ENCODE results near the gene LAMB1.

Gene LAMB1

GRCh38 chr7:107998150-107998549 is 4.8 kb downstream of the LAMB1 start:
- DNase-seq: peak in 1 of 2 experiments; percentile 58

- DNase-seq: peak in 1 of 2 experiments; percentile 66
Measured at GRCh38 chr7:107996072-107996882, 6.7 kb downstream of the LAMB1 start.

DNA sequence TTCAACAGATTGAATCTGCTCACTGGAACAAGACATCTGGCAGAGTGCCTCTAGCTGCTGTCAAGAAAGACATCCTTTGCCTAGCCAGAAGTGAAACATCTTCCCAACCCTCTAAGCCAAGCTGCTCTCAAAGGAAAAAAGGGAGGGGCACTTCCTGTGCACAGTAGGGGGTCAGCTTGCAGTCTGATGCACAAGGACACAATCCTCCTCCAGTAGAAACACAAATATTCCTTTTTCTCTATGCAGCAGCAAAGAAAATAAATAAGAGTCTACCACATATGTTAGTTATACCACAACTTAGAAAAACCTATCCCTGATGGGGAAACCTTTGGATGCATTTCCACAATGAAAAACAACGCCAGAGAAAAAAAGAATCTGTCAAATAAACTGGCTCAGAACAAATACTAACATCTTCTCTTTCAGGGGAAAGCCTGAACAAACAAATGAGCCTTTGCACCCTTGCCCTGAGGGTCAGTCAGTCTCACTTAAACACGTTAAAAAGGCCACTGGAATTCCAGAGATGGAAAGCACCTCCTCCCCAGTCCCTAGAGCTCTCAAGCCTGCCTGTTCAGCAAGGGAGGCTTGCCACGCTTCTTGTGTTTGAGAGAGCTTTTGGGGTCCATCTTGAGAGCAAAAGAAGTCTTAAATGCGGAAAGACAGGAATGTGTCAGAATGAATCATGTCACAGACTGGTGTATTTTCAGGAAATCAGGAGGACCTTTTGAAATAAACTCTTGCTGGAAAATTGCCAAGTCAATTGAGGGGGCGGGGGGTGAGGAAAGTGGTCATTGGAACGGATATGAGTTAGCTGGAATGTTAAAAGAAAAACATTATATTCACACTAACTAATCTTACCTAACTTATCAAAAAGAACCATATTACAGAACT is 7.5 kb downstream of the LAMB1 start:
- peak; percentile 23 to 91 for DNase-seq

DNA sequence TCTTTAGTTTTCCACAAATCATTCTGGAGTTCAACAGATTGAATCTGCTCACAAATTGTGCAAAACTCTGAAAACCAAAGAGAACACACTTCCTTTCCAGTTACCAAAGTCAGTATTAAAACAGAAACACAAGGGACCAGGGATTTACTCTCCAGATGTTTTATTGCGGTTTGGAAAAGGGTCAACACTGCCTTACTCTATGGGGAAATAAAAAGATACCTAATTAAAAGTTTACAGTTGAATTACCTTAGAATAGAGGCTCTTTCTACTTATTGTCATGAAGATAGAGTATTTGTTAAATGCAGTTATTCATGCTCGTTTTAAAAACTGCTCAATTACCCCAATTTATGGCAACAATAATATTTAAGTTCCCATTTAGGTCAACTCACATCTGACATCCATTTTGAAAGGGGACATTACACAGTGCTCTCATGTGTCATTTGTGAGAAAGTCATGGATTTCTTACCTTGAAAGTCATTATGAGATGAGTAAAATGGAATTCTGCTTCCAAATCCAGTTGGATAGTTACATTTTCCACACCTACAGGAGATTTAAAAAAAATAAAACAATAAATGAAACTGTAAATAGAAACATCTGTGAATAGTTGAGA is 8.4 kb downstream of the LAMB1 start:
- DNase-seq: no peak

DNA sequence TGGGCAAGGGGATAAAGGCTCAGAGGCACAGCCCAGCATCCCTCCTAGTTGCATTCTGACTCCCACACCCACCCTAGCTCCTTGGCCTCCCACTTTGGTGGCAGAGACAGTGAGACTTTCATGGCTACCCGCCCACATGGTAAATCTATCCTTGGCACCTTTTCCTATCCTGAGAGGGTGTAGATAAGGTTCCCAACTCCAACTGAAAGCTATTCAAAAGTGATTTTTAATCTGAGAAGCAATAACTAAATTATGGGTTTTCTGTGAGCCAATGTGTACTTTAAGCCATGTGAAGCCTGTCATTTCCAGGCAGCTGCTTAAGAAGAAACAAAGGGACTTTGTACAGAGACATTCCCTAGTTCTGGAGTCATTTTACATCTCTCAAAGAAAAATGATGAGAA is 9.1 kb downstream of the LAMB1 start:
- DNase-seq: no peak

DNA sequence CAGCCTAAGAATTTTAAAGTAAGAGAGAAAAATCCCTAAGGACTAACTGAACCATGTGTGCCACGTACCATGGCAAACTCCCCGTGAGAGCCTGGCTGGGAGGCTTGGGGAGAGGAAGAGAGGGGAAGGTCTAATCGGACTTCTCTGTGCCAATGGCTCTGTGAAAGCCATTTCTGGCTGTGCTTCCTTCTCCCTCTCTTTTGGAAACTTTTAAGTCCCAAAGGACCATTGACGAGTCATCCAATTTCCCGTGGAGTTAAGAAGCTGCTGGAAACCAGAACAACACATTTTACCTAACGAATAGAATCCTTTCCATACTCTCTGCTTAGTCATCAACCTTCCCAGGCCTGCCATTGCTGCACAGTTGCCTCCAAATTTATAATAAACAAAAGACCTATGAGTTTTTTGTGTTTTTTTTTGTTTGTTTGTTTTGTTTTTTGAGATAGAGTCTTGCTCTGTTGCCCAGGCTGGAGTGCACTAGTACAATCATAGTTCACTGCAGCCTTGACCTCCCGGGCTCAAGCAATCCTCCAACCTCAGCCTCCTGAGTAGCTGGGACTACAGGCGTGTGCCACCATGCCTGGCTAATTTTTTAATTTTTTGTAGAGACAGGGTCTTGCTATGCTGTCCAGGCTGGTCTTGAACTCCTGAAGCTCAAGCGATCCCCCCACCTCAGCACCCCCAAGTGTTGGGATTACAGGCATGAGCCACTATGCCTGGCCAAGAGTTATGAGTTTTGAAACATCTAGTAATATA is 13.2 kb downstream of the LAMB1 start:
- DNase-seq: no peak

DNA sequence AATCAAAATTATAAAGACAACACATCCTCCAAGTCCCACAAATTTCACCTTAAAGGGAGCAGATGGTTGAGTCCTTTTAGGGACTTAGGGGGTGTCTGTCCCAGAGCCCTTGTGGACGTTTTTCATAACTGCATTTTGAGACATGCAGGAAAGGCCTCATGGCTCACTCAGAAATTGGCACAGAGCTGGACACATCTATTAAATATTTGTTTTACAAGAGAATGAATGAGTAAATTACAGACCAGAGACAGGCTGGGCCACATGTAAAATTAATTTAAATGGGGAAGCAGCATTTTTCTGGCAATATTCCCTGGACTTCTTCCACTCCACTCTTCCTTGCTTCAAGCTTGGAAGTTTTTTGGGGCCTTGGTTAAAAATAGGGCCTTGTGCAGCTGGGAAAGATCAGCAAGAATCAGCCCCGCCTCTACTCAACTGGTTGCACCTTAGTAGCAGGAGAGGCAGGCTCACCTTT is 20.0 kb downstream of the LAMB1 start:
- DNase-seq: no peak

DNA sequence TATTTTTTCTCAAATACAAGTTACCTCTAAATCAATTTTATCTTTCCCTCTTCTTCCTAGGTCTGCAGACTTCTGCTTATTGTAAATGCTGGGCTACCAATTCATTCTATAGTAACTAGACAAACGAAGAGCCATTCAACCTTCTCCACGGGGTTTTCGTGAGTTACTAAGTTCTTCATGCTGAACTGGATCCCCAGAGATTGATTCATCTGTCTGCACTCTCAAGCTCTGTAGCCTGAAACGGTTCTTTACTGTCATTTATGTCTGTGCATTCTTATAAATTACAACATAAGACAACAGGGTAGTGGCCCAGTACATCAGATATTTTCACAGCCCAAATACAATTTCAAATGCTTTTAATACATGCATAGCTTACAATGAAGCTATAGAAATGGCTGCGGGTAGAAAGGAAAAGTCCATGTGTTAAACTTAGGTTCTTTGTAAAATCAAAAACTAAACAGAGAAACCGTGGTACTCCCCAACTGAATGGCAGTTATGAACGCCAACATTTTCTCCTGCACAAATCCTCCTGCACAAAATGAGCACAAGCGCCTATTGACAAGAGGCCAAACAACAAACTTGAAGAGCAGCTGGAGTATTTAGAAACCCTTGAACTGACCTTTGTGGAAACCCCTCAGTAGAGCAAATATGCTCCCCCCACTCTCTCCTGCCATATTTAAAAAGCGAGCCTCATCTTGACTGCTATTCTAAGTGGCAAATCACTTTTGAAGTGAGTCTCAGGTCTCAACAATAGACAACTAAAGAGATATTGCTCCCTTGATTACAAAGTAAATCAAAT is 20.7 kb downstream of the LAMB1 start:
- no peak for DNase-seq

DNA sequence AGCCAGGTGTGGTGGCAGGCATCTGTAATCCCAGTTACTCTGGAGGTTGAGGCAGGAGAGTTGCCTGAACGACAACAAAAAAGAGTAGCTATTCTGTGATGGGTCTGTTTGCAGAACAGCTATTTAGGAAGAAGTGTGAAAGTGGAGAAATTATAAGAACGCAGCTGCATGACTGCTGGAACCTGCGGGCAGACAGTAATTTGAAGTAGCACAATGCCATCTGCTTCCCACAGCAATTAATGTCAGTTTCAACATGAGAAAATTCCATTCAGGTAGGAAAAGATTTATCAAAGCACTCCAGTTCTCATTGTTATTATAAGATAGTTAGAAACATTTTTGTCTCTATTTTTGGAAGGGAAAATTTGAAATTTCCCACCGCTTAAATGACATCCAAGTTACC is 21.5 kb downstream of the LAMB1 start:
- no peak for DNase-seq

DNA sequence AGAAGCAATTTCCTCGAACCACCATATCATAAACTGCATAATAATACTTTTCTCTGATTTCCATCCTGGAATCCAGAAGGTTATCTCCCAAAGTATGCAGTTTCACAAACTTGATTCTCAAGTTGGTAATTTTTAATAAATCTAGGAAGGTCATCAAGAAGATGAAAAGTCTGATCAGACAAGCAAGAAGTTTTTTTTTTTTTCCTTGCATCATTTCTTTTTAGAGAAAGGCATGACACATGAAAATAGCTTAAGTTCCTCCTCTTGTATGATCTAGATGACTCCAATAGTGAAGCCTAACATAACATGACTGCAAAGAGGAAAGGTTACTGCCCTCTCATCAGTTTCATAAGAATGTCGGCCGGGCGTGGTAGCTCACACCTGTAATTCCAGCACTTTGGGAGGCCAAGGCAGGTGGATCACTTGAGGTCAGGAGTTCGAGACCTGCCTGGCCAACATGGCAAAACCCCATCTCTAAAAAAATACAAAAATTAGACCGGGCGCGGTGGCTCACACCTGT is 22.2 kb downstream of the LAMB1 start:
- no peak for DNase-seq

DNA sequence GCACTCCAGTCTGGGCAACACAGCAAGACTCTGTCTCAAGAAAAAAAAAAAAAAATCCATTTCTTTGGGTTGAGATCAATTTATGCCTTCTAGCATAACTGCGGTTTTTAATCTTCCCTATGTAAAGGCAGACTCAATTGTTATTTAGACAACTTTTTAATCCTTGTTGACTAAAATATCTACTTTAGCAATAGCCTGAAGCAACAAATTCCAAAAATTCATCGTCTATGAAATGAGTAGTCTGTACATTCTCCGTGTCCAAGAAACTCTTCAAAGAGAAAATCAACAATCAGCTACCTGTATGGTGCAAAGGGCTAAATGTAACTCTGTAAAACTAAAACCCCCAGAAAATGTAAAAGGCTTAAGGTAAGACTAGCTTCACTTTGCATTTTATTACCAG is 22.8 kb downstream of the LAMB1 start:
- no peak for DNase-seq

- DNase-seq: no peak
Measured at GRCh38 chr7:107978815-107979408, 24.0 kb downstream of the LAMB1 start.

- DNase-seq: no peak
Measured at GRCh38 chr7:107977048-107977447, 25.9 kb downstream of the LAMB1 start.

DNA sequence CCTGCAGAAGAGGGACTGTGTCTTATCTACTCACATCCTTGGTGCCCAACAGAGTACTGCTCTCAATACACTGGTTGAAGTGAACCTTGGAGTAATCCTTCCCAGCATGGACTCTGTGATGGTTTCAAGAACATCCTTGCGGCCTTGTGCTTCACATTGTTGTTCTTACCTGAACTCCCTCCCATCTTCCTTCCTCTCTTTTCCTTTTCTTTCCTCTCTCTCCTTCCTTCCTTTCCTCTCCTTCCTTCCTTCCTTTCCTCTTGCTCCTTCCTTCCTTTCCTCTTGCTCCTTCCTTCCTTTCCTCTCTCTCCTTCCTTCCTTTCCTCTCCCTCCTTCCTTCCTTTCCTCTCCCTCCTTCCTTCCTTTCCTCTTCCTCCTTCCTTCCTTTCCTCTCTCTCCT is 26.3 kb downstream of the LAMB1 start:
- DNase-seq: no peak

DNA sequence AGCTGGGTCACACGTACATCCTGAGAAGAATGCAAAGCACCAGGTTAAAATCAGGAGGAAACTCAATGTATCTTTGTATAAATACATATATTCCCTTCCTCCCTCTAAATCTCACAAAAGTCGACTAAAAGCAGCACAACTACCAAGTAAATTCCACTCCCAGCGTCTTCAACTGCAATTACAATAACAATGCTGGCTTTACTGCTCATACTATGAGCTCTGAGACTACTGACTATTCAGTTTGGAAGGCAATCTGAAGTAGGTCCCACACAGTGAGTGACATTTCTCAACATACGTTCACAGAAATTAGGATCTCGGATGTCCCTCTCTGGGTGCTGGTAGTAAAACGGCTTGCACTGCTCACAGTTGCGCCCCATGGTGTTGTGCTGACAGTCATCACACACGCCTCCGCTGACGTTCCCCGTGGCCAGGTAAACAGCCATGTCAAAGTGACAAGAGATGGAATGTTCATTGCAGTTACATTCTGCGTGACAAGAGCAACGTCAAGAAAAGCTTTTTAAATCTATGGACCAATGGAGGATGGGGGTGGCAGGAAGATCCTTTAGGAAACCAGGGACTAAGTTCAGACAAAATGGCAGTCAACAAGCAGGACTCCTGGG is 27.5 kb downstream of the LAMB1 start:
- DNase-seq: no peak

DNA sequence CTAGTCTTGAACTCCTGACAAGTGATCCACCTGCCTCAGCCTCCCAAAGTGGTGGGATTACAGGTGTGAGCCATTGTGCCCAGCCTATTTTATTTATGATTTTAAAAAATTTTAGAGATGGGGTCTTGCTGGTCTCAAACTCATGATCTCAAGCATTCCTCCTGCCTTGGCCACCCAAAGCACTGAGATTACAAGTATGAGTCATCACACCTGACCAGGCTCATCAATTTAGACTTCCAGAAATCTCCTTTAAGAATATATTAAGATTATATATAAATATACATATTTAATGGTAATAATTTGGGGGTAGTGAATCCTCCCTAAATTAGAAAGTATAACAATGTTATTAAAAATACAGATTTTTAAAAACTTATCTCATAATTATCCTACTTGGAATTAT is 29.1 kb downstream of the LAMB1 start:
- no peak for DNase-seq

DNA sequence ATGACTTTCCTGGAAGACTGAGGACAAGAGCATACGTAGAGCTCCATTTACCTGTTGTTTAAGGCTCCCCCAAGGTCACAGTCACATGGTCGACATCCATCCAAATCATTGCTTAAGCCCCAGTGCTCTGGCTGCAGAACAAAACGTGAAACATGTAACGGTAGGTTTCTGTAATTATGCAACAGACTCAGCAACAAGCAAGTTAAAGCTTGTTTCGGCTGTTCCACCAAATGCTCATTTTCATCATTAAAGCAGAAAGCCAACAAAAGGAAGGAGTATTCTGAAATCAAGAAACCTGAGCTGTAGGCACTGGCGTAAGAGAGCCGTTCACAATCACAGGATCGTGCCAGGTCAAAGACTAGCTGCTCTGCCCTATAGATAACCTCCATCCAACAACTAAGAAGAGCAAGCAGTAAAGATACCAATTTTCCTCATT is 30.0 kb downstream of the LAMB1 start:
- DNase-seq: no peak

DNA sequence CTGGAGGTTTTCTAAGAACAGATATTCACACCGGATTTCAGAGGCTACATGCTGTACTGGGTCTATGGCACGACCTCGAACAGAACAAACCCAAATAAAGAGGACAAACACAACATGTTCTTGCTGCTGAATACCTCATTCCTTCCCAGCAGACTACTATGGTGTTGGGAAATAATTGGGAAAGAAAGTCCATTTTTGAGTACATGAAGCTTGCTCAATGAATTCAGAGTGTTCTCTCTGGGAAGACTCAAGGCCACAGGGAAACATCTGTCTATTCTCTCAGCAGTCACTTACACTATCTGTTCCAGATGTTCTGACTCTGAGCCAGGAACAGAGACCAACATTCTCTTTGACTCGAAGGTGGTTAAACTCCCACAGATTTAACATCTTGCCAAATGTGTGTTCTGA is 30.9 kb downstream of the LAMB1 start:
- DNase-seq: no peak

DNA sequence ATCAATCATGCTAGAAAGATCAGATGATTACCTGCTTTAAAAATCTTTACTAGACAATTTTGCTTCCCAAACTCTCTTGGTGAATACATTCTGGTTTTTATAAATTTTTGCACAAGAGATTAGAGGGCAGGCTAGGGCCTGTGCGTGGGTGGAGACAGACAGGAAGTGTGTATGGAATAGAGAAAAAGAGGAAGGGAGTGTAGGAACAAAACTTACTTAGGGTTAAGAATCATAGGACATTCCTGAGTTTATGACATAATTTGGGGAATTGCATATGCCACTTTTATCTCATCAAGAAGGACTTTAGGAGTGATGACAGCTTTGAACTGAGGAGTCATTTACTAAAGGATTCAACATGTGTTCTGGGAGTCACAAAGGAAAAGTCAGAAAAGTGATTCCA is 31.3 kb downstream of the LAMB1 start:
- DNase-seq: no peak

DNA sequence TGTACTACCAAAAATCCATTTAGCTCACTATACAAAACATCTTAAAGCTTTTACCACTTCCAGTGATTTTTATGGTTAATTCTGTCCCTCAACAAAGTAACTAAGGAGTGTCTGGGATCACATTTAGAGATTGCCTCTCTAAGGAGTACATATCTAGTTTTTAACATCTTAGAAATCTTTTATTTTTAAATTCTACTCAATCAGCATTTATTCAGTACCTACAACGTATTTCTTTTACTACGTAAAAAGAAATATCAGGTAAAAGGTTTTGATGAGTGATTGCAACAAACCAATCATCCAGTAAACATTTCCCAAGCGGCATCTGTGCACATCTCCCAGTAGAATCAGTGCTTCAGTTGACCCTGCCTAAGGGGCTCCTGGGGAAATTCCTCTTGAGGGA is 31.9 kb downstream of the LAMB1 start:
- no peak for DNase-seq

- no peak for DNase-seq
Measured at GRCh38 chr7:107969856-107970255, 33.1 kb downstream of the LAMB1 start.

All from SW 1271 (cell line).